NCI-H128 (cell line): ENCODE measurements around the gene INPP4B.

Experiments
- DNase-seq: peaks from one replicate; lab custom pipeline; 2025; ENCODE audit not compliant: unreplicated experiment; lab: John Stamatoyannopoulos, UW

The INPP4B gene

GRCh38 chr4:142316913-142317312 lies 529.2 kb downstream of the INPP4B start:
- DNase-seq = no peak

GRCh38 chr4:142316025-142316424 lies 530.1 kb downstream of the INPP4B start:
- no peak for DNase-seq

GRCh38 chr4:142314686-142315085 lies 531.4 kb downstream of the INPP4B start:
- no peak for DNase-seq

- no peak for DNase-seq
Measured at GRCh38 chr4:142314247-142314646, 531.9 kb downstream of the INPP4B start.

- no peak for DNase-seq
Measured at GRCh38 chr4:142312391-142312790, 533.7 kb downstream of the INPP4B start.

GRCh38 chr4:142311916-142312315 lies 534.2 kb downstream of the INPP4B start:
- DNase-seq = no peak

- DNase-seq = no peak
Measured at GRCh38 chr4:142309772-142310171, 536.3 kb downstream of the INPP4B start.

- DNase-seq = no peak
Measured at GRCh38 chr4:142307857-142308256, 538.2 kb downstream of the INPP4B start.

- no peak for DNase-seq
Measured at GRCh38 chr4:142297313-142297712, 548.8 kb downstream of the INPP4B start.

GRCh38 chr4:142293536-142293935 lies 552.6 kb downstream of the INPP4B start:
- no peak for DNase-seq

- no peak for DNase-seq
Measured at GRCh38 chr4:142292231-142292630, 553.9 kb downstream of the INPP4B start.

- no peak for DNase-seq
Measured at GRCh38 chr4:142291299-142292050, 554.6 kb downstream of the INPP4B start.

GRCh38 chr4:142287371-142287770 lies 558.7 kb downstream of the INPP4B start:
- no peak for DNase-seq

- DNase-seq = no peak
Measured at GRCh38 chr4:142285222-142285583, 560.9 kb downstream of the INPP4B start.

GRCh38 chr4:142284402-142285221 lies 561.5 kb downstream of the INPP4B start:
- no peak for DNase-seq

- DNase-seq = no peak
Measured at GRCh38 chr4:142282870-142283431, 563.1 kb downstream of the INPP4B start.

- no peak for DNase-seq
Measured at GRCh38 chr4:142281999-142282398, 564.1 kb downstream of the INPP4B start.

- no peak for DNase-seq
Measured at GRCh38 chr4:142278663-142279062, 567.4 kb downstream of the INPP4B start.

GRCh38 chr4:142278171-142278570 lies 567.9 kb downstream of the INPP4B start:
- no peak for DNase-seq

GRCh38 chr4:142274137-142274536 lies 572.0 kb downstream of the INPP4B start:
- no peak for DNase-seq

- no peak for DNase-seq
Measured at GRCh38 chr4:142272452-142272851, 573.6 kb downstream of the INPP4B start.

GRCh38 chr4:142271832-142272231 lies 574.3 kb downstream of the INPP4B start:
- no peak for DNase-seq
